Measurements from ENCODE around the gene F2RL1.

Gene F2RL1

GRCh38 chr5:76819851-76820525, 1.2 kb downstream of the F2RL1 start (continued):
- no peak for TF ChIP-seq SALL2 (tag by site-specific recombination; IDR thresholded peaks at IDR 0.05; ENCODE audit: borderline replicate concordance)
- TF ChIP-seq ZNF692 (tag by site-specific recombination; IDR thresholded peaks at IDR 0.05) = peak; percentile 19; the same call in 1 of the 2 replicates
- TF ChIP-seq ZBTB7A (tag by site-specific recombination; IDR thresholded peaks at IDR 0.05; ENCODE audit: low read depth) = no peak
- TF ChIP-seq ZNF449 (tag by site-specific recombination; IDR thresholded peaks at IDR 0.05) = peak; percentile 53; the same call in 1 of the 2 replicates
- no peak for TF ChIP-seq ZNF426 (tag by site-specific recombination; IDR thresholded peaks at IDR 0.05)
- no peak for TF ChIP-seq ZSCAN18 (tag by site-specific recombination; IDR thresholded peaks at IDR 0.05)
- TF ChIP-seq ZNF341 (tag by site-specific recombination; IDR thresholded peaks at IDR 0.05; ENCODE audit: low read depth) = no peak
- TF ChIP-seq ZSCAN4 (tag by site-specific recombination; IDR thresholded peaks at IDR 0.05) = 0 out of 2 replicates have a peak, but pooled peaks have one; percentile 19
- TF ChIP-seq ZNF785 (tag by site-specific recombination; IDR thresholded peaks at IDR 0.05) = no peak
- peak; percentile 14 for TF ChIP-seq ZBTB26 (tag by site-specific recombination; optimal IDR thresholded peaks at IDR 0.05)
- no peak for TF ChIP-seq ZBTB49 (tag by site-specific recombination; IDR thresholded peaks at IDR 0.05; ENCODE audit: low read depth)
- TF ChIP-seq ZNF473 (tag by site-specific recombination; IDR thresholded peaks at IDR 0.05) = no peak
- no peak for TF ChIP-seq IKZF3 (tag by site-specific recombination; IDR thresholded peaks at IDR 0.05)
- TF ChIP-seq REST (tag by site-specific recombination; IDR thresholded peaks at IDR 0.05) = no peak
- TF ChIP-seq ZNF544 (tag by site-specific recombination; IDR thresholded peaks at IDR 0.05) = no peak
- no peak for TF ChIP-seq ZNF169 (tag by site-specific recombination; IDR thresholded peaks at IDR 0.05)
- TF ChIP-seq ZNF214 (tag by site-specific recombination; IDR thresholded peaks at IDR 0.05; ENCODE audit: borderline replicate concordance) = no peak
- TF ChIP-seq KLF9 (tag by site-specific recombination; IDR thresholded peaks at IDR 0.05; ENCODE audit: low read depth) = no peak
- TF ChIP-seq ZNF362 (tag by site-specific recombination; IDR thresholded peaks at IDR 0.05) = no peak
- no peak for TF ChIP-seq ZFHX2 (tag by site-specific recombination; conservative IDR thresholded peaks at IDR 0.05)
- peak; percentile 74 for TF ChIP-seq ZNF76 (tag by site-specific recombination; IDR thresholded peaks at IDR 0.05; ENCODE audit: borderline replicate concordance, low read depth)
- peak; percentile 25; the same call in 1 of the 2 replicates for TF ChIP-seq GLIS2 (tag by site-specific recombination; IDR thresholded peaks at IDR 0.05)
- no peak for TF ChIP-seq ZNF555 (tag by site-specific recombination; conservative IDR thresholded peaks at IDR 0.05)
- no peak for TF ChIP-seq RBAK (tag by site-specific recombination; IDR thresholded peaks at IDR 0.05)
